K562 (cell line): Measurements from ENCODE around the gene MAGIX. TPM values are rescaled to one million over a fixed set of nuclear protein-coding genes. Genes with fewer than 3 reads are reported as not detected.
"Not testable (repeated sequence)": the region's sequence is repeated elsewhere in the genome, so short reads cannot be mapped to it uniquely, and the experiment has no call there.

Experiments used
- BRD4 ChIP-seq: fragments of 200-600 bp; sonication (generic); IDR thresholded peaks from 2 replicates; pipeline ENCODE4 v1.6.1; 2017; ENCODE audit warnings: inconsistent platforms
- CUX1 ChIP-seq: fragments of 200-800 bp; sonication (Bioruptor generic); IDR thresholded peaks from 2 replicates; pipeline ENCODE4 v1.6.1; 2016; ENCODE audit warnings: missing genetic modification characterization, missing compliant biosample characterization
- DPF2 ChIP-seq: fragments of 450-650 bp; IDR thresholded peaks from 2 replicates; pipeline ENCODE4 v1.6.1; 2016
- EP400 ChIP-seq: fragments of 450-650 bp; IDR thresholded peaks from 2 replicates; pipeline ENCODE4 v1.6.1; 2017; ENCODE audit warnings: antibody characterized with exemption, mild to moderate bottlenecking, moderate library complexity
- ETV1 ChIP-seq: fragments of 450-650 bp; conservative IDR thresholded peaks from 2 replicates; pipeline ENCODE4 v1.6.1; 2016; ENCODE audit warnings: missing genetic modification characterization, control low read depth, low read depth, missing compliant biosample characterization
- KLF16 ChIP-seq: IDR thresholded peaks from 2 replicates; pipeline ENCODE4 v1.6.1; 2016; ENCODE audit warnings: antibody characterized with exemption
- NCOA1 ChIP-seq: fragments of 450-650 bp; IDR thresholded peaks from 2 replicates; pipeline ENCODE4 v1.6.1; 2016; ENCODE audit warnings: low read depth
- NFE2 ChIP-seq: IDR thresholded peaks from 2 replicates; pipeline ENCODE4 v1.6.1; 2014; ENCODE audit warnings: antibody characterized with exemption, low read depth
- PML ChIP-seq: IDR thresholded peaks from 2 replicates; pipeline ENCODE4 v1.6.1; 2012; ENCODE audit warnings: low read length, inconsistent platforms
- POLR2H ChIP-seq: IDR thresholded peaks from 2 replicates; pipeline ENCODE4 v1.6.1; 2016; ENCODE audit warnings: missing genetic modification characterization, low read depth, mild to moderate bottlenecking, control low read depth, missing compliant biosample characterization, moderate library complexity
- STAT5A ChIP-seq: IDR thresholded peaks from 2 replicates; pipeline ENCODE4 v1.6.1; 2012; ENCODE audit warnings: low read length, inconsistent platforms, borderline replicate concordance
- TAF1 ChIP-seq: IDR thresholded peaks from 2 replicates; pipeline ENCODE4 v1.6.1; 2011; ENCODE audit warnings: mild to moderate bottlenecking, low read length, moderate library complexity; ENCODE audit not compliant: insufficient read depth, control insufficient read depth, severe bottlenecking; ENCODE audit errors: extremely low read depth
- TRIM24 ChIP-seq, 2 experiments: fragments of 450-650 bp; IDR thresholded peaks; 2 replicates each; pipeline ENCODE4 v1.6.1; 2016
- ZNF766 ChIP-seq: fragments of 200-800 bp; sonication (Bioruptor generic); conservative IDR thresholded peaks from 2 replicates; pipeline ENCODE4 v1.6.1; 2016; ENCODE audit warnings: missing genetic modification characterization, missing compliant biosample characterization
- polyA plus RNA-seq, 8 experiments: library from polyadenylated mRNA; depleted of rRNA in 4 of 8; stranded (reverse) in 5 of 8; unstranded in 3 of 8; fragments of >200 nt; fragmentation: Nextera tagmentation in 2 of 8; fragmentation: Illumina TruSeq in 1 of 8; extraction: Ambion mirVana in 2 of 8; extraction: Trizol in 1 of 8; gene quantifications; 2 replicates each; pipeline versions ENCODE4 v1.2.1 to v1.2.3, GENCODE V29; 2011 to 2014; ENCODE audit warnings: inconsistent platforms in 1 of 8, missing spikeins in 1 of 8
- total RNA-seq, 7 experiments: library from RNA; depleted of rRNA in 6 of 7; stranded (reverse); fragments of >200 nt in 6 of 7; fragmentation: Illumina TruSeq in 2 of 7; extraction: Trizol in 2 of 7; gene quantifications; 2 replicates each; pipeline versions ENCODE4 v1.2.1 to v1.2.3, GENCODE V29; 2011 to 2021; ENCODE audit warnings: low replicate concordance in 1 of 7
- TF ChIP-seq, protein P1 (sequence below): fragments of 450-650 bp; conservative IDR thresholded peaks from 2 replicates; pipeline ENCODE4 v1.6.1; 2016; ENCODE audit warnings: missing genetic modification characterization, low read depth, mild to moderate bottlenecking, missing compliant biosample characterization, moderate library complexity
- TF ChIP-seq, protein P2 (sequence below): sonication (generic); IDR thresholded peaks from 2 replicates; pipeline ENCODE4 v1.6.1; 2016
- TF ChIP-seq, protein P3 (sequence below), 2 experiments: fragments of 250-450 bp in 1 of 2; fragments of 450-650 bp in 1 of 2; sonication (Bioruptor Pico) in 1 of 2; IDR thresholded peaks; 2 replicates each; pipeline versions ENCODE4 v1.6.1 to v1.8.0; 2016 to 2021; ENCODE audit warnings: mild to moderate bottlenecking in 2 of 2, moderate library complexity in 2 of 2, missing compliant biosample characterization in 1 of 2, missing genetic modification characterization in 1 of 2
- TF ChIP-seq, protein P4 (sequence below), 2 experiments: fragments of 450-650 bp; IDR thresholded peaks; 2 replicates each; pipeline ENCODE4 v1.6.1; 2016

MAGIX gene
- total and polyA plus RNA-seq, 9 of the 15 experiments (the other 6 are each of a cell fraction or from before 2014, with no cell fraction given) = 0.08 to 3.5 (median 0.47) TPM

GRCh38 chrX:49148390-49149100 is 14.0 kb upstream of the MAGIX start (continued):
- 0 out of 2 replicates have a peak, but pooled peaks have one; percentile 57 for TF ChIP-seq BRD4
- TF ChIP-seq, protein P1, sequence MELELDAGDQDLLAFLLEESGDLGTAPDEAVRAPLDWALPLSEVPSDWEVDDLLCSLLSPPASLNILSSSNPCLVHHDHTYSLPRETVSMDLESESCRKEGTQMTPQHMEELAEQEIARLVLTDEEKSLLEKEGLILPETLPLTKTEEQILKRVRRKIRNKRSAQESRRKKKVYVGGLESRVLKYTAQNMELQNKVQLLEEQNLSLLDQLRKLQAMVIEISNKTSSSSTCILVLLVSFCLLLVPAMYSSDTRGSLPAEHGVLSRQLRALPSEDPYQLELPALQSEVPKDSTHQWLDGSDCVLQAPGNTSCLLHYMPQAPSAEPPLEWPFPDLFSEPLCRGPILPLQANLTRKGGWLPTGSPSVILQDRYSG (tag) = peak; percentile 78; the same call in 1 of the 2 replicates
- TF ChIP-seq KLF16 = peak; percentile 79
- TF ChIP-seq ZNF766 (CRISPR knock-in tag) = peak; percentile 72; the same call in 1 of the 2 replicates
- peak; percentile 66 for TF ChIP-seq EP400
- peak; percentile 75 for TF ChIP-seq NCOA1
- 0 out of 2 replicates have a peak, but pooled peaks have one; percentile 11 for TF ChIP-seq CUX1 (CRISPR knock-in tag)
- TF ChIP-seq, protein P2, sequence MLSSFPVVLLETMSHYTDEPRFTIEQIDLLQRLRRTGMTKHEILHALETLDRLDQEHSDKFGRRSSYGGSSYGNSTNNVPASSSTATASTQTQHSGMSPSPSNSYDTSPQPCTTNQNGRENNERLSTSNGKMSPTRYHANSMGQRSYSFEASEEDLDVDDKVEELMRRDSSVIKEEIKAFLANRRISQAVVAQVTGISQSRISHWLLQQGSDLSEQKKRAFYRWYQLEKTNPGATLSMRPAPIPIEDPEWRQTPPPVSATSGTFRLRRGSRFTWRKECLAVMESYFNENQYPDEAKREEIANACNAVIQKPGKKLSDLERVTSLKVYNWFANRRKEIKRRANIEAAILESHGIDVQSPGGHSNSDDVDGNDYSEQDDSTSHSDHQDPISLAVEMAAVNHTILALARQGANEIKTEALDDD = peak; percentile 87
- peak; percentile 71; the same call in 1 of the 2 replicates for TF ChIP-seq STAT5A
- TF ChIP-seq, protein P3, sequence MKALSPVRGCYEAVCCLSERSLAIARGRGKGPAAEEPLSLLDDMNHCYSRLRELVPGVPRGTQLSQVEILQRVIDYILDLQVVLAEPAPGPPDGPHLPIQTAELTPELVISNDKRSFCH (CRISPR knock-in tag; IDR thresholded peaks at IDR 0.05) = not testable (repeated sequence)
- TF ChIP-seq, protein P3 (tag; IDR thresholded peaks at IDR 0.05) = 0 out of 2 replicates have a peak, but pooled peaks have one; percentile 25
- 0 out of 2 replicates have a peak, but pooled peaks have one; percentile 8 for TF ChIP-seq NFE2
- TF ChIP-seq TRIM24 (IDR thresholded peaks at IDR 0.05) = peak in 1 of 2 experiments; percentile 74; a peak in 2 of 4 replicates
- TF ChIP-seq, protein P4, sequence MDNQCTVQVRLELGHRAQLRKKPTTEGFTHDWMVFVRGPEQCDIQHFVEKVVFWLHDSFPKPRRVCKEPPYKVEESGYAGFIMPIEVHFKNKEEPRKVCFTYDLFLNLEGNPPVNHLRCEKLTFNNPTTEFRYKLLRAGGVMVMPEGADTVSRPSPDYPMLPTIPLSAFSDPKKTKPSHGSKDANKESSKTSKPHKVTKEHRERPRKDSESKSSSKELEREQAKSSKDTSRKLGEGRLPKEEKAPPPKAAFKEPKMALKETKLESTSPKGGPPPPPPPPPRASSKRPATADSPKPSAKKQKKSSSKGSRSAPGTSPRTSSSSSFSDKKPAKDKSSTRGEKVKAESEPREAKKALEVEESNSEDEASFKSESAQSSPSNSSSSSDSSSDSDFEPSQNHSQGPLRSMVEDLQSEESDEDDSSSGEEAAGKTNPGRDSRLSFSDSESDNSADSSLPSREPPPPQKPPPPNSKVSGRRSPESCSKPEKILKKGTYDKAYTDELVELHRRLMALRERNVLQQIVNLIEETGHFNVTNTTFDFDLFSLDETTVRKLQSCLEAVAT (IDR thresholded peaks at IDR 0.05) = peak in 1 of 2 experiments; percentile 86; a peak in 2 of 4 replicates
- TF ChIP-seq ETV1 (tag) = peak; percentile 33; the same call in 1 of the 2 replicates
- TF ChIP-seq PML = peak; percentile 85
- peak; percentile 56 for TF ChIP-seq TAF1
- TF ChIP-seq POLR2H (tag) = peak; percentile 70; the same call in 1 of the 2 replicates
- TF ChIP-seq DPF2 = peak; percentile 83
